ENCODE measurements around the gene AP2S1. TPM values are rescaled to one million over a fixed set of nuclear protein-coding genes. Genes with fewer than 3 reads are reported as not detected.

Gene AP2S1
- polyA plus RNA-seq, 2 of the 4 experiments (the other 2 are of a cell fraction), result 150 to 329 TPM

- Histone ChIP-seq H3K27ac (peak overlapping the region; percentile 69 to 83; a peak in 5 of 6 replicates), H3K9me3 (no peaks in the 10 kb centered on the region), H3K4me2 (no peak overlapping the region; the same call in 2 of the 3 replicates), H3K4me3 (no peak overlapping the region), H3K4me1 (peaks cover 56% of the 10 kb centered on the region)
- WGBS (ENCODE audit: missing lambda C conversion rate), result 96% methylated on average over 11 of the region's 11 CpGs
- no peak for DNase-seq (ENCODE audit: low read depth in 1 of 2, low spot score in 1 of 2)
- no peak for TF ChIP-seq TFCP2L1 (CRISPR knock-in tag; IDR thresholded peaks at IDR 0.05)
- no peak for TF ChIP-seq FOXS1 (CRISPR knock-in tag; IDR thresholded peaks at IDR 0.05)
- no peak for TF ChIP-seq FOSB (CRISPR knock-in tag; IDR thresholded peaks at IDR 0.05)
- no peak for TF ChIP-seq BHLHE40 (IDR thresholded peaks at IDR 0.05; ENCODE audit: low read depth, low read length)
- TF ChIP-seq CBX8 (IDR thresholded peaks at IDR 0.05), result no peak
- TF ChIP-seq RNF2 (IDR thresholded peaks at IDR 0.05; ENCODE audit: borderline replicate concordance, low read depth), result no peak
- no peak for TF ChIP-seq PHF8 (IDR thresholded peaks at IDR 0.05; ENCODE audit: borderline replicate concordance, low read depth)
- no peak for TF ChIP-seq JUNB (IDR thresholded peaks at IDR 0.05)
- no peak for TF ChIP-seq HMGXB4 (CRISPR knock-in tag; IDR thresholded peaks at IDR 0.05; ENCODE audit: borderline replicate concordance)
- no peak for TF ChIP-seq USF2 (IDR thresholded peaks at IDR 0.05)
- no peak for TF ChIP-seq POLR2AphosphoS2 (conservative IDR thresholded peaks at IDR 0.05; ENCODE audit: low read length)
- no peak for TF ChIP-seq HEYL (CRISPR knock-in tag; IDR thresholded peaks at IDR 0.05)
- ChIA-PET CTCF (interaction anchor here (0.6 to 1.7 kb wide), 6 partner anchors 12 to 109 kb away, joined by 3 to 7 read pairs (median 4); no protein-coding TSS in a partner anchor), POLR2A (interaction anchor here (0.7 kb wide), 3 partner anchors 31 to 91 kb away, joined by 5 to 7 read pairs (median 6); no protein-coding TSS in a partner anchor)
- FAIRE-seq, result no peak
- ATAC-seq, result no peak
Measured at GRCh38 chr19:46892252-46893179, 41.9 kb upstream of the AP2S1 start.

GRCh38 chr19:46890423-46891170 lies 40.0 kb upstream of the AP2S1 start:
- peak; percentile 58 for TF ChIP-seq FOSL2 (IDR thresholded peaks at IDR 0.05)
- TF ChIP-seq FOSL2 (CRISPR knock-in tag; IDR thresholded peaks at IDR 0.05), result peak; percentile 90
- no peak for TF ChIP-seq E2F6 (IDR thresholded peaks at IDR 0.05; ENCODE audit: borderline replicate concordance, low read depth)
- TF ChIP-seq ZNF302 (CRISPR knock-in tag; IDR thresholded peaks at IDR 0.05), result no peak
- TF ChIP-seq SMC3 (IDR thresholded peaks at IDR 0.05), result peak; percentile 18; the same call in 1 of the 3 replicates
- TF ChIP-seq GATA3 (IDR thresholded peaks at IDR 0.05; ENCODE audit: borderline replicate concordance), result peak; percentile 86
- peak; percentile 56 to 76; a peak in 2 of 4 replicates for TF ChIP-seq CEBPB (IDR thresholded peaks at IDR 0.05)
- peak; percentile 50 for TF ChIP-seq MAX (IDR thresholded peaks at IDR 0.05)
- TF ChIP-seq RAD21 (conservative IDR thresholded peaks at IDR 0.05 in 1 of 2, IDR thresholded peaks at IDR 0.05 in 1 of 2), result peak; percentile 36 to 41; a peak in 3 of 5 replicates
- TF ChIP-seq JUNB (IDR thresholded peaks at IDR 0.05), result peak; percentile 84
- CTCF ChIA-PET, result interaction anchor here (0.7 to 3.4 kb wide), 11 partner anchors 9 to 140 kb away, joined by 3 to 15 read pairs (median 5); no protein-coding TSS in a partner anchor
- Histone ChIP-seq H3K27ac (peak overlapping the region; percentile 69 to 83), H3K4me3 (0 out of 3 replicates have a peak overlapping the region, but pooled peaks have one; percentile 7), H3K4me2 (peak overlapping the region; percentile 84), H3K9me3 (no peaks in the 10 kb centered on the region), H3K4me1 (peaks cover 69% of the 10 kb centered on the region)
- FAIRE-seq (peak; percentile 73), DNase-seq (ENCODE audit: low read depth in 1 of 2, low spot score in 1 of 2) (peak; percentile 64 to 87), ATAC-seq (peak; percentile 91 to 96)
- POLR2A ChIA-PET, result interaction anchor here (0.6 to 1.4 kb wide), 8 partner anchors 9 to 350 kb away, joined by 3 to 13 read pairs (median 3); partner anchors contain the start of genes ARHGAP35 and SLC1A5
- 2% methylated on average over 3 of the region's 3 CpGs for WGBS (ENCODE audit: missing lambda C conversion rate)

All from A549 (cell line).